GM19025 (cell line): Measurements from ENCODE around the gene ATP2B2.

Source experiments
- ATAC-seq: cut with Tn5 transposase; IDR thresholded peaks from one replicate; pipeline ENCODE4 v1.9.1; 2021; ENCODE audit warnings: mild to moderate bottlenecking, low read depth, moderate library complexity; ENCODE audit not compliant: unreplicated experiment

Gene ATP2B2

DNA sequence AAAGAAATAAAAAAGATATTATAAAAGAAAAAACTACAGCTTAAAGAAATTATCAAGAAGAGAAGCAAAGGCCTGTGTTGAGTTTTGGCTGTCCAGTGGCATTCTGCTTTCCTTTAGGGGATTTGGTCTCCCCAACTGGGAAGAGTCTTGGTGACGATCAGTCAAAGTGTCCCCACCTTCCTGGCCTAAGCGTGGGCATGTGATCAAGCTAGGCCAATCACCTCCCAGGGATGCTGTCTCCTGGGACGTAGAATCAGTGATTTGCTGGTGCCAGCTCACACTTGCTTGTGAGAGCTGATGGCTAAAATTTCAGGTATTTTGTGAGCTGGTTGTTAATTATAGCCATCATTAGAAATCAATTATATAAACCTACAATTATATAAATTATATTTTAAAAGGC lies 69.5 kb downstream of the ATP2B2 start:
- no peak for ATAC-seq

DNA sequence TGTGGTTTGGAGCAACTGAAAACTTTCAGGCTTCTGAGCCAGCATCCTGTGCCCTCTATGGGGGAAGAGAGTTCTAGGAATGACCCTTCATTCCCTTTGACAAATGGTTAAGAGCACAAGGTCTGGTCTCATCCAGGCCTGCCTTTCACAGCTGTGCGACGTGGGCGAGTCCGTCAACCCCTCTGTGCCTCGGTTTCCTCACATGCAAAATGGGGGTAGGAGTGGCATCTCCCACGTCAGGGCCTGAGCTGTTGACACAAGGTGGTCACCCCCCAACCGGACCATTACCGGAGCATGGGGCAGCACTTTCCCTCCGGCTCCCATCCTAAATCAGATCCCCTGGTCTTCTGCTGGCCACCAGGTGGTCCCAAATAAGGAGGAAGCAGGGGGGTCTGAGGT lies 70.4 kb downstream of the ATP2B2 start:
- ATAC-seq: no peak

DNA sequence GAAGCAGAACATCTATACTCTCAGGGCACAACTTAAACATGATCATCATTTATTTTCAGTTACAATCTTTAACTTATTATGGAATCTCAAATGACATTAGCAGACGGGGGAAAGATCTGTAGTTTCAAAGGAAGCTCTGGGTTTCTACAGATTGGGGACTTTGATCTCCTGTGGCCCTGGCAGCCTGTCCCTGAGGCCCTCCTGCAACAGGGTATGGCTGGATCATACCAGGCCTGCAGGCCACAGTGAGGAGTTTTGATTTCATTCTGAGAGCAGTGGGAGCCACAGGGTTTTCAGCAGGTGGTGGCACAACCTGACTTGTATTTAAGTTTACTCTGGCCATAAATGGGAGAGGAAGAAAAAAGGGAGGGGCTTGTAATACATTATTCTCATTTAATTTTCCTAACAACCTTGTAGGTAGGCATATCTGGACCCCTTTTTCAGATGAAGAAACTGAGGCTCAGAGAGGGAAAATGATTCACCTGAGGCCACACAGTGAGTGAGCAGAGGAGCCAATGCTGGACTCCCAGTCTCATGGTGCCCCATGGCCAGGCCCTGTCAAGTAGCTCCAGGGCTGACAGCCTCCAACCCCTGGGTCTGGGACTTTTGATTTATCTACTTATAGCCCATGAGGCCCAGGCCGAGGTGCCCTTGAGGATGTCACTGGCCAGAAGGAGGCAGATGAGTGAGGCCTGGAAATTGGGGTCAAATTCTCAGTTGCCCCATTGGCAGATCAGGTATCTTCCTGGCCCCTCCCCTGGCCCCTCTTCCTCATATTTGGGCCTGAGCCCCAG lies 71.0 kb downstream of the ATP2B2 start:
- peak; percentile 55 for ATAC-seq

DNA sequence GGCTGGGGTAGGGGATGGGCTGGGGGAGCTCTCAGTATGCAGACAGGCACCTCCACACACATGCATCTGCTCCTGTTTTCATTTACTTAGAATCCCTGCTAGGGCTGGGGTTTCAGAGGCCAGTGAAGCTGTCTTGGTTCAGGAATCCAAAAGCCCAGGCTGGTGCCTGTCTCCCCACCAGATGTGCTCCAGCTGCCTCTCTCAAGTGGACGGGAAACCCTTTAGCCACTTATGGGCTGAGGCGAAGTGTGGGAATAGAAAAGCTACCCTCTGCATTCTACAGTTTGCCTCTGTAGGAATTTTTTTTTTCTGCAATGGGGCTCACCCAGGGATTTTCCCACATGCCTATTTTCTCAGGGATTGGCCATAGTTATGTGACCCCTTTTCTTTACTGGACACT lies 72.5 kb downstream of the ATP2B2 start:
- no peak for ATAC-seq

DNA sequence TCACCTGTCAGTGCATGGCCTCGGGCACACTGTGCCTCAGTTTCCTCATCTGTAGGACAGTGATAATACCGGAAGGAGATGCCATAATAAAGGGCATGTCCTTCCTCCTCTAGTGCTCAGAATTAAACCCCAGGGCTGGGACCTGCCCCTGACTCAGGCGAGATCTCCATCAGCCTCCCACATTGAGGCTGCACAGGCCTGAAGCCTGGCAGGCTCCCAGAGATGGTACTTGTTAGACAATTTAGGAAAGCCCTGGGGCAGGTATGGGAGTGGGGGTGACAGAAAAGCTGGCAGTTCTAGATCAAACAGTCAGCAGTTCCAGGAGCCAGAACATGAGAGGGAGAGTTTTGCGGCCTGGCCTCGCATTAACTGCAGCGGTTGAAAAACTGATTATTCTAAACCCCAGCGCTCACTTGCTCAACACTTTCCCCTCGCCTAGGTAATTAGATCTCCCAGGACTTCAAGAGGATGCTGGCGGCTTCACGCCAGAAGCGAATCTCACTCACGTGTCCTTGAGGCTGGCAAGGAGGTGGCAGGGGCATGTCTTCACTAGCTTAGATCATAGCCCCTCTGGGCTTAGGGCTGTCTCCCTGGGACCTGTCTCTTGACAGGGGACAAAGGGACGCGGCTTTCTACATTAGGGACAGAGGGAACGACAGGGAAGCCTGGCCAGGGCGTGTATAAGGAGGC lies 73.1 kb downstream of the ATP2B2 start:
- no peak for ATAC-seq

DNA sequence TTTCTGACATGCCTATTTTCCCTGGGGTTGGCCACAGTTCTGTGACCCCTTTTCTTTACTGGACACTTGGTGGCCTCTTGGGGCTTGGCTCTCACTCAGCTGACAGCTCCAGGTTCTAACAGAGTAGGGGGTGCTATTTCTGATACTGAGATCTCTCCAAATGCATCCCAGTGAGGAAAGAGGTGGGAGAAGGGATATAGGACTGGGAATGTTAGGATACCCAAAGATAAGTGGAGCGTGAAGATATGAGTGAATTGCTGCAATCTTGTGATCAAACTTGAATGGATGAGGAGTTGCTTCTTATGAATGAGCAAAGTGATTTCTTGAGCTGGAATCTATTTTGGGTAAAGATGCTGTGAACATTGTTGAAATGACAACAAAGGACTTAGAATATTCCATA lies 74.6 kb downstream of the ATP2B2 start:
- ATAC-seq: no peak

DNA sequence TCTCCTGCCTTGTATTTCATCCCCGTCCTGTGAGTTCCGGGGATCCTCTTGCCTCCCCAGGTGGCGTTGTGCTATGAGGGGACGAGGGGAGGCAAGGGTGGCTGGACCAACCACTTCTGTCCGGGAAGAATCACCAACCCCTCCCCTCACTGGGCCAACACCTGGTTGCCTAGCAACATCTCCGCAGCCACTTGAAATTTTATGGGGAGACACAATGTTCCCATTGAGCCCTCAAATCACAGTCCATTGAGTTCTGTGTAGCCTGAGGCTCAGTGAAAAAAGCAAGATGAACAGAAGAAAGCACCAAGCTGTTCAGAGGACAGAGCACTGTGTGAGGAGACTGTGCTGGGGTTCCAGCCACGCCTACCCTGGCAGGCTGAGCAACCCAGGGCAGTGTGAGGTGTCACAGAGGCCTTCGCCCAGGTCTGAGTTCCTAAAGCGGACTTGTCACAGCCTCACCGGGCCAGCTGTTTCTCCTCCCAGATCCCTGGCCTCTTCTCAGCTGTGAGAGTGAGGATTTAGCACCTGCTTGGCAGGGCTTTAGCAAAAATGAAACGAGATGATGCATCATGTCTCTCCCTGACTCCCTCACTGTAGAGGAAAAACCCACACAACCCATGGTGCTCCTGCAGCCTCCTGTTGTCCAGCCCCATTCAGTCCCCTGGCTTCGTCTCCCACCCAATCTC lies 76.8 kb downstream of the ATP2B2 start:
- ATAC-seq: no peak

DNA sequence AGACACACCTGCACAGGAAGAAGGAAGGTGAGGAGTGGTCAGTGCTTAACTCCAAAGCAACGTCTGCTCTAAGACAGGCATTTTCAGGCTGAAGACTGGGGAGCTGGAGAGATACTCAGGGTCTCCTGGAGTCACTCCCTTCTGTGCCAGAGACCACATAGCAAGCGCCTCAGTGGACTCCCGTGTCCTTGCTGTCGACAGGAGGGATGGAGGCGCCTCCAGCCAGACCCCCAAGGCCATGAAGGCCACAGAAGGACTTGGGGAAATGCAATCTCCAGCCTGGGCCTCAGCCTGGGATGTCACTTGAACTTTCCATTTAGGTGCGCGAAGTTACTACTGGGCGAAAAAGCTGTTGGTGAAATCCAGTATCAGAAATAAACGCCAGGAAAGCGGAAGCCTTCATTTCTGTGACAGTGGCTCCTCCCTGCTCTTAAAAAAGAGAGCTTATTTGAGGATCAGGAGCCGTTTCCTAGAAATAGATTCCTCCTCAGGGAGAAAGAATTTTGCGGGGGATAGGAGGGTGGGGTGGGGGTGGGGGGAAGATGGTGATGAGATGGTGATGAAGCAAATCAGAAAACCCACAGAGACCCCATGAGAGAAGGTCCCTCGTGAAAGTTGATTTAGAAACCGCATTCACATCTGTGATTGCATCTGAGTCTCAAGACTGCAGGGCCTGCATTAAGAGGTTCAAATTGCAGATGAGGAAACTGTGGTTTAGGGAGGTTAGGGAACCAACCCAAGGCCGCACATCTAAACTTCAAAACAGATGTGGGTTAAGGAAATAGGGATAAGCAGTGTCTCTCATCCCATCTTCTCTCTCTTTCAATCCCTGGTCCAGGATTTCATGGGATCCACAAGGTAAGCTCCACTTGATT lies 78.8 kb downstream of the ATP2B2 start:
- no peak for ATAC-seq

DNA sequence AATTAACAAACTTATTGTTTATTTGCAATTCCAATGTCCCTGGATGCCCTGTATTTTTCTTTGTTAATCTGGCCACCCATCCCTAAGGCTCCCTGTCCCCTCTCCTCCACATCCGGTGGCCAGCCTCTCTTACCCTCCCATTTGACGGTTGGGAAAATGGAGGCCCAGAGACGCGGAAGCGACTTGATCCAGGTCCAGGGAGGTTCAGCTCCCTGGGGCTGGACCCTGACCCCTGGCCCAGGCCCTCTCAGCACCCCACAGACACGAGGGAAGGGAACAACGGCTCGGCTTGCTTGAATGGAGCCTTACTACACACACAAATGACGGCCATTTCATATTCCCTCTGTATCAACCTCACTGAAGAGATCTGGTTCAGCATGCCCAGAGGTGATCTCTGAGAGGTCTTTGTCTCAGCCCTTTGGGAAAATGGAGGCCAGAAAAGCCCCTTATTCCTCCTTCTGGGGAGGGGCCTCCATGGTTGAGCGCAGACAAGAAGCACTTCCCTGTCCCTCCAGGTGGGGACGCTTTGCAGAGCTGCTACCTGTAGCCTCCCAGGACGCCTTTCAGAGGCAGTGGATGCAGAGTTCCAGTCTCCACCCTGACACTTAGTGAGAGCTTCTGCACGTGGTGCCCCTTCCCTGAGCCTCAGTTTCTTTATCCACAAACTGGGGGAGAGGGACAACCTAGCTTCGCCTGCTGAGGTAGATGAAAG lies 82.1 kb downstream of the ATP2B2 start:
- no peak for ATAC-seq

DNA sequence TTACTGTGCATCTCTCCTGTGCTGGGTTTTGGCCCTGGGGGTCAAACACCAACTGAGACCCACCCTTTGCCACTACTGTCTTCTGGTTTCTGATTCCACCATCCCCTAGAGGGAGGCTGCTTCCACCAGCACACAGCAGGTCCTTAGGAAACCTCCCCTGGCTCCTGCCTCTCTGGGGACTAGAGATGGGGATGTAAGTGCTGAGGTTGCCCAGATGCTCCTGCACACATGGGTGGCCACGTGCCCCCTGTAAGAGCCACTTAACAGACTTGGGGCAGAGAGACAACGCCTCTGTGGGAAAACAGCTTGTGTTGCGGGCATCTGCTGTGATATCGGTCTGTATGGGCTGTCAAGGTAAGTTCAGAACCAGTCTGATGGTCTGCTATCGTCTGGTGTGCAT lies 83.4 kb downstream of the ATP2B2 start:
- ATAC-seq: no peak

DNA sequence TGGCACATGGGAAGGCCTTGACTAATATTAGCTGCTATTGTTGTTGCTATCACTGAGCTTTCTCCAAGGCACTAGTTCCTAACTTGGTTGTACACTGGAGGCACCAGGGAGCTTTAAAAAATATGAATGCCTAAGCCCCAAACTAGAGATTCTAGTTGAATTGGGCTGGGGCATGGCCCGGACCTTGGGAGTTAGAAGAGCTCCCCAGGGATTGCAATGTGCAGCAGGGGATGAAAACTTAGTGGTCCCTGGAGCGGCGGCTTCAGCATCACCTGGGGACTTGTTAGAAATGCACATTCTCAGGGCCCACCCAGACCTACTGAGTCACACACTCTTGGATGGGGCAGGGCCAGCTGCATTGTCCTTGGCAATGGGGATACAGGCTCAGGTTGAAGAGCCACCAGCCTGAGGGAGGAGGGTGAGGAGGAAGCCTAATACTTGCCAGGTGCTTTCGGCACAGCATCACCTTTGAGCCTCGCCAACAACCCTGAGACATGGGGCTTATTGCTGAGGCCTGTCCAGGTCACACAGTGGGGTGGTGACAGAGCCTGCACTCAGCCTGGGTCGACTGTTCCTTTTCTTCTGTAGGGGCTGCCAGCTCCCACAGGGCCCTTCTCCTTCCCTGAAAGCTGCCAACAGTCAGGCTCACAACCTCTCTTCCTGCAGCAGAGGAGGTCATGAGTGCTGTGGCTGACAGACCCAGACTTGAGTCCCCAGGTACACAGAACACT lies 84.5 kb downstream of the ATP2B2 start:
- ATAC-seq: no peak

DNA sequence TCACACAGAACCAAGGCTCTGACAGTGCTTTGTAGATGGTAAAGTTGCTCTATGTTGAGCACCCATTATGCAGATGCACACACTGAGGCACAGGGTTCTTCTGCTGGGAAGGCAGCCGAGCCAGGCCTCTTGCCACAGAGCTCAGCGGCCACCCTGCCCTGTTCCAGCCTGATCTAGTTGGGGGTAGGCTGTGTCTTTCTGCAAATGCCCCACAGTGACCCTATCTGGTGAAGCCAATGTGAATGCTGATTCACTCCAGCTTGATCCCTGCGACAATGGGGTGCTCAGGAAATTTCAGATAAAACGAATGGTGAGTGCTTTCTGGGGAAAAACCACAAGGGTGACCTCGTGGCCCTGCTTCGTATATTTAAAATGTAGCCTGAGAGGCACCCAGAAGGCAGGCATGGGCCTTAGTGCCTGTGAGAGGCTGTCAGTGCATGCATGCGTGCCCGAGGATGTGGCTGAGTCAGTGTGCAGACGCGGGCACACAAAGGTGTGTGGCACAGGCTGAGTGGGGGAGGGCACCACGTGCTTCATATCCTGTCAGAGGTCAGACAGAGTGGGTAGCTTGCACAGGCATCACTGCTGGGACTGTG lies 85.7 kb downstream of the ATP2B2 start:
- no peak for ATAC-seq

DNA sequence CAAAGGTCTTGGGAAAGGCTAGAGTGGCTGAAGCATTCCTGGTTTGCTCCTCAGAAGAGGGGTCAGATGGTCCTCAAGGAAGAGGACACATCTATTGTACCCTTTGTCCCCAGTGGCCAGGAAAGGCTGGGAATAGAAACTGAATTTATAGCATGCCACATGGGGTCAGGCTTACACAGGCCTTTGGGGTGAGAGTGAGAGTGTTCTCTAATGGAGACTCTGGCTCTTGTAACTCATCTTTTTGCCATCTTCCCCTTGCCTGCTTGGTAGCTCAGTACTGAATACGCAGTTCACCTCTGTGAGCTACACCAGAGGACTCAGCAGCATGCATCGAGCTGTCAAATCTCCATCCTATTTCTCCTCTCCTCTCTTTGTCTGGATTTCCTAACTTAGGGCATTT lies 87.5 kb downstream of the ATP2B2 start:
- ATAC-seq: no peak

DNA sequence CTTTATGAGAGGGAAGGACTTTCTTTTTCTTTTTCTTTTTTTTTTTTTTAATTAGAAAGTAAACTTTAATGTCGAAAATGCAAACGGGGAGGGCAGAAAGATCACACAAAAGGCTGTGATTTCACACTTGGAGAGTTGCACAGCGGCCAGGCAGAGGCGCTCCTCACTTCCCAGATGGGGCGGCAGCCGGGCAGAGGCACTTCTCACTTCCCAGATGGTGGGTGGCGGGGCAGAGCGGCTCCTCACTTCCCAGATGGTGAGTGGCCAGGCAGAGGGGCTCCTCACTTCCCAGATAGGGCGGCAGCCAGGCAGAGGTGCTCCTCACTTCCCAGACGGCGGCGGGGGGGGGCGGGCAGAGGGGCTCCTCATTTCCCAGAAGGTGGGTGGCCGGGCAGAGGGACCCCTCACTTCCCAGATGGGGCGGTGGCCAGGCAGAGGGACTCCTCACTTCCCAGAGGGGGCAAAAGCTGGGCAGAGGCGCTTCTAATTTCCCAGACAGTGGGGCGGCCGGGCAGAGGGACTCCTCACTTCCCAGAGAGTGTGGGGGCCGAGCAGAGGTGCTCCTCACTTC lies 88.6 kb downstream of the ATP2B2 start:
- ATAC-seq: no peak

DNA sequence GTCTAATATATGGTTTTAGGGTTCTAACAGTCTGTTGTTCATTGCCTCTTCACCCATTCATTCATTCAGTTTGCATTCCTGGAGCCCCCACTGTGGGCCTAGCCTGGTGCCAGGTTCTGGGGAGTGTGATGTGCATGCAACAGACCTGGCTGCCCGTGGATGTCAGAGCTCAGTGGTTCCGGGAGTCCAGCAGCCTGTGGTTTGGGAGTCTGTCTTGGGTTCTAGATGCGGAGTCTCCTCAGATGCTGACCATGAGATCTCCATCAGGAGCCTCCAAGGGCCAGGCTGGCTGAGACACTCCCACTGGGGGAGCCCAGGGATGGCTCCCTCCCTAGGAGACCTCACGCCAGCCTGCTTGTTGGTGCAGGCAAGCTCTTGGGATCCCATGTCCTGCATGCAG lies 92.3 kb downstream of the ATP2B2 start:
- ATAC-seq: no peak

DNA sequence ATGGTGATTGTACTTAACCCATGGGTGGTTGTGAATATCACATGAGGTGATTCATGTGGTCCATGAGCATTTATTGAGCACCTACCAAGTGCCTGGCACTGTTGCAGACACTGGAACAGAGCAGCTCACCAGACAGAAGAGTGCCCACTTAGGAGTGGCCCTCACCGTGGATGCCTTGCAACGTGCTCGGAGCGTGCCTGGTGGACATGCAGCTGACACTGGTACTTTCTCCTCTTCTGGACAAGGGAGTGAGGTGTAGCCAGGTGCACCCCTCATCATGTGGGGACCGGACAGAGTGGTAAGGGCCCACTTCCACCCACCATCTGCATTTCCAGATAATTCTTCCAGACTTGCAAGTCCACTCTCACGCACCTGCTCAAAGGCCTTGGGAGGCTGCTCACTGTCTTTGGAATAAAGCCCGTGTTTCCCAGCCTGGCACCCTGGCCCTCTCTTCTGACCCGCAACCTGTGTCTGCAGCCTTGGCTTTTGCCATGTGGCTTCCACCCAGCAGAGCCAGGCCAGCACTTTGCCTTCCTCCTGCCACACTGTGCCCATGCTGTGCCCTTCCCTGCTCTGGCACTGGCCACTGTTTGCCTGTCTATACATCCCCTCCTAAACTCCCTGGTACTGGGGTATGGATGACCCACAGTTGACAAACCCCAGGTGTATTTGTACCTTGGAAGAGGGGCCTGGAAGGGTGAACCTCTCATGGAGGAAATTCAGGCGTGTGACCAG lies 93.6 kb downstream of the ATP2B2 start:
- ATAC-seq: no peak

DNA sequence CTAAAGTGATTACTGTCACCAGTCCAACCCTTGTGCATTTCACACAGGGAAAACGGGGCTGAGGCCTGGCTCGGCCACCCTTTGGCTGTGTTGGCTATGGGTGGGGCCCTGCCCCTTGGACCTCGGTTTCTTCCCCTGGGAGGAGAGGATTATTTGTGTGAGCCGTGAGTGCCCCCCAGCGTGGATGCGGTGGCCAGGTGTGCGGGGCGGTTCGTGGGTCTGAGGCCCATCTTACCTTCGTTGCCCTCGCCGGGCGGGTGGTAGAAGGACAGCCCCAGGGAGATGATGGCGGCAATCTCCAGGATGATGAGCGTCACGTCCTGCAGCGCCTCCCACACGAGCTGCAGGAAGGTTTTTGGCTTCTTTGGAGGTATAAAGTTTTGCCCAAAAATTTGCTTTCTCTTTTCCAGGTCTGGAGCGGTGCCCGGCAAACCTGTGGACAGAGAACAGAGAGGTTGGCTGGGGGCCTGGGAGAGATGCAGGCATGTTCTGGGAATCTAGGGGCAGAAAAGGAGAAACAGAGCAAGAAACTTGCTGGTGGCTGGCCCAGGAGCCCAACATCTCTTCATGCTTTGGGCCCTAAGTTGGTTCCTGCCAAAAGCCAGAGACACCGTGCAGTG lies 94.9 kb downstream of the ATP2B2 start:
- ATAC-seq: no peak

DNA sequence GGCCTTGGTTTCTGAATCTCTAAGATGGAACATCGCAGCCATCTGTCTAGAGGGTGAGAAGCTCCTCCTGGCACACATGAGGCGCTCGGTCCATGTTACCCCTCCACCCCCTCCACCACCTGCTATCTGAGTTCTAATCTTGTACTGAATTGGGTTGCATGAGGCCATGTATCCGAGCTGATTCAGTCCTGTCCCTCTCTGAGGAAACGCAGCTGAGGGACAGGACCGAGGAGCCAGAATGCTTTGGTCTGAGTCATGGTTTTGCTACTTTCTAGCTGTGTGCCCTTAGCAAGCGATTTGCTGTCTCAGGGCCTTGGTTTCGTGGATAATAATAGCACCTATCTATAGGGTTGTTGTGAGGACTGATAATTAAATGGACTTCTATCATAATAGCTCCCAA lies 96.7 kb downstream of the ATP2B2 start:
- ATAC-seq: no peak
